HCT116 (cell line): Measurements from ENCODE around the gene PKIB.

Source experiments
- EZH2 ChIP-seq: fragments of 200-600 bp; sonication (generic); IDR thresholded peaks from 2 replicates; pipeline ENCODE4 v1.6.1; 2017; ENCODE audit warnings: antibody characterized with exemption, mixed run types
- MAX ChIP-seq: IDR thresholded peaks from 2 replicates; pipeline ENCODE4 v1.6.1; 2012
- POLR2A ChIP-seq: IDR thresholded peaks from 2 replicates; pipeline ENCODE4 v1.7.0; 2011; ENCODE audit warnings: borderline replicate concordance; ENCODE audit not compliant: insufficient read depth, insufficient read length; ENCODE audit errors: extremely low read depth
- POLR2AphosphoS5 ChIP-seq: IDR thresholded peaks from 2 replicates; pipeline ENCODE4 v1.6.1; 2011; ENCODE audit warnings: mild to moderate bottlenecking, low read depth, low read length, moderate library complexity
- RAD21 ChIP-seq: IDR thresholded peaks from 2 replicates; pipeline ENCODE4 v1.6.1; 2012; ENCODE audit warnings: low read depth, mild to moderate bottlenecking
- SP1 ChIP-seq: IDR thresholded peaks from 2 replicates; pipeline ENCODE4 v1.6.1; 2012; ENCODE audit warnings: low read depth
- SRF ChIP-seq: IDR thresholded peaks from 2 replicates; pipeline ENCODE4 v1.6.1; 2012; ENCODE audit warnings: low read depth
- YY1 ChIP-seq: IDR thresholded peaks from 2 replicates; pipeline ENCODE4 v1.6.1; 2011; ENCODE audit warnings: low read length, low read depth, moderate library complexity, mild to moderate bottlenecking; ENCODE audit not compliant: insufficient replicate concordance; ENCODE audit errors: extremely low read depth
- ZFX ChIP-seq: fragments of 450-650 bp; IDR thresholded peaks from 2 replicates; pipeline ENCODE4 v1.6.1; 2017
- TF ChIP-seq, protein P1 (sequence below): IDR thresholded peaks from 2 replicates; pipeline ENCODE4 v1.6.1; 2012; ENCODE audit warnings: low read depth
- TF ChIP-seq, protein P2 (sequence below), 3 experiments: fragments of 200-600 bp in 1 of 3; sonication (generic) in 1 of 3; IDR thresholded peaks in 2 of 3; conservative IDR thresholded peaks in 1 of 3; 2 replicates each; pipeline ENCODE4 v1.5.1; 2012 to 2017; ENCODE audit warnings: low read depth in 2 of 3, low read length in 2 of 3, antibody characterized with exemption in 1 of 3, borderline replicate concordance in 1 of 3, control low read depth in 1 of 3, mild to moderate bottlenecking in 1 of 3, mixed read lengths in 1 of 3, mixed run types in 1 of 3, moderate library complexity in 1 of 3; ENCODE audit not compliant: insufficient read depth in 1 of 3

GRCh38 chr6:122657601-122658000 lies 47.4 kb downstream of the PKIB start:
- no peak for TF ChIP-seq POLR2AphosphoS5
- TF ChIP-seq, protein P1, sequence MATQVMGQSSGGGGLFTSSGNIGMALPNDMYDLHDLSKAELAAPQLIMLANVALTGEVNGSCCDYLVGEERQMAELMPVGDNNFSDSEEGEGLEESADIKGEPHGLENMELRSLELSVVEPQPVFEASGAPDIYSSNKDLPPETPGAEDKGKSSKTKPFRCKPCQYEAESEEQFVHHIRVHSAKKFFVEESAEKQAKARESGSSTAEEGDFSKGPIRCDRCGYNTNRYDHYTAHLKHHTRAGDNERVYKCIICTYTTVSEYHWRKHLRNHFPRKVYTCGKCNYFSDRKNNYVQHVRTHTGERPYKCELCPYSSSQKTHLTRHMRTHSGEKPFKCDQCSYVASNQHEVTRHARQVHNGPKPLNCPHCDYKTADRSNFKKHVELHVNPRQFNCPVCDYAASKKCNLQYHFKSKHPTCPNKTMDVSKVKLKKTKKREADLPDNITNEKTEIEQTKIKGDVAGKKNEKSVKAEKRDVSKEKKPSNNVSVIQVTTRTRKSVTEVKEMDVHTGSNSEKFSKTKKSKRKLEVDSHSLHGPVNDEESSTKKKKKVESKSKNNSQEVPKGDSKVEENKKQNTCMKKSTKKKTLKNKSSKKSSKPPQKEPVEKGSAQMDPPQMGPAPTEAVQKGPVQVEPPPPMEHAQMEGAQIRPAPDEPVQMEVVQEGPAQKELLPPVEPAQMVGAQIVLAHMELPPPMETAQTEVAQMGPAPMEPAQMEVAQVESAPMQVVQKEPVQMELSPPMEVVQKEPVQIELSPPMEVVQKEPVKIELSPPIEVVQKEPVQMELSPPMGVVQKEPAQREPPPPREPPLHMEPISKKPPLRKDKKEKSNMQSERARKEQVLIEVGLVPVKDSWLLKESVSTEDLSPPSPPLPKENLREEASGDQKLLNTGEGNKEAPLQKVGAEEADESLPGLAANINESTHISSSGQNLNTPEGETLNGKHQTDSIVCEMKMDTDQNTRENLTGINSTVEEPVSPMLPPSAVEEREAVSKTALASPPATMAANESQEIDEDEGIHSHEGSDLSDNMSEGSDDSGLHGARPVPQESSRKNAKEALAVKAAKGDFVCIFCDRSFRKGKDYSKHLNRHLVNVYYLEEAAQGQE, result no peak
- TF ChIP-seq MAX, result no peak
- no peak for TF ChIP-seq RAD21
- TF ChIP-seq SRF, result no peak
- no peak for TF ChIP-seq YY1
- TF ChIP-seq, protein P2, sequence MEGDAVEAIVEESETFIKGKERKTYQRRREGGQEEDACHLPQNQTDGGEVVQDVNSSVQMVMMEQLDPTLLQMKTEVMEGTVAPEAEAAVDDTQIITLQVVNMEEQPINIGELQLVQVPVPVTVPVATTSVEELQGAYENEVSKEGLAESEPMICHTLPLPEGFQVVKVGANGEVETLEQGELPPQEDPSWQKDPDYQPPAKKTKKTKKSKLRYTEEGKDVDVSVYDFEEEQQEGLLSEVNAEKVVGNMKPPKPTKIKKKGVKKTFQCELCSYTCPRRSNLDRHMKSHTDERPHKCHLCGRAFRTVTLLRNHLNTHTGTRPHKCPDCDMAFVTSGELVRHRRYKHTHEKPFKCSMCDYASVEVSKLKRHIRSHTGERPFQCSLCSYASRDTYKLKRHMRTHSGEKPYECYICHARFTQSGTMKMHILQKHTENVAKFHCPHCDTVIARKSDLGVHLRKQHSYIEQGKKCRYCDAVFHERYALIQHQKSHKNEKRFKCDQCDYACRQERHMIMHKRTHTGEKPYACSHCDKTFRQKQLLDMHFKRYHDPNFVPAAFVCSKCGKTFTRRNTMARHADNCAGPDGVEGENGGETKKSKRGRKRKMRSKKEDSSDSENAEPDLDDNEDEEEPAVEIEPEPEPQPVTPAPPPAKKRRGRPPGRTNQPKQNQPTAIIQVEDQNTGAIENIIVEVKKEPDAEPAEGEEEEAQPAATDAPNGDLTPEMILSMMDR (IDR thresholded peaks at IDR 0.05 in 2 of 3, conservative IDR thresholded peaks at IDR 0.05 in 1 of 3; ENCODE audit: borderline replicate concordance in 1 of 3, insufficient read depth in 1 of 3, low read depth in 2 of 3, low read length in 2 of 3), result no peak
- TF ChIP-seq POLR2A, result no peak
- TF ChIP-seq EZH2, result no peak
- 0 out of 2 replicates have a peak, but pooled peaks have one; percentile 20 for TF ChIP-seq SP1
- TF ChIP-seq ZFX, result no peak
